Stromal cell of bone marrow (primary cell): ENCODE data around the gene TDRKH.

ENCODE experiments used
- DNase-seq: peaks from one replicate; pipeline ENCODE4 v3.0.0-alpha.2; 2012; ENCODE audit warnings: low read depth

The TDRKH gene

DNA sequence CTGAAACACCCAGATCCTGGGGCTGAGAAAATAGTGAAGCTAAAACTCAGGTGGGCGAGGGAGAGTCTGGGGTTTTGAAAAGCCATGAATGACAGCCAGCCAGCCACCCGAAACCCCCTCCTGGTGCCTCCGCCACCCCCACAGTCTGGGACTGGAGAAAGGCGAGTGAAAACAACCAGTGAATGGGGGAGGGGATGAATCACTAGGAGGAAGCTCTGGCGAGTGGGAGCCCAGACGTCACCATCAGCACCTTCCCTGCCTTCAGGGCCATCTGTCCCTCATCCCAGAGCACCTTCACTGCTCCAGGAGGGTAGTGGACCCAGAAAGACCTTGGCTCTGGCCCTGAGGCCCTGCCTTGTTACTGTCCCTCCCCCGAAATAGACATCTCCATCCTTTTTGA is 32.1 kb upstream of the TDRKH start:
- DNase-seq, result no peak

DNA sequence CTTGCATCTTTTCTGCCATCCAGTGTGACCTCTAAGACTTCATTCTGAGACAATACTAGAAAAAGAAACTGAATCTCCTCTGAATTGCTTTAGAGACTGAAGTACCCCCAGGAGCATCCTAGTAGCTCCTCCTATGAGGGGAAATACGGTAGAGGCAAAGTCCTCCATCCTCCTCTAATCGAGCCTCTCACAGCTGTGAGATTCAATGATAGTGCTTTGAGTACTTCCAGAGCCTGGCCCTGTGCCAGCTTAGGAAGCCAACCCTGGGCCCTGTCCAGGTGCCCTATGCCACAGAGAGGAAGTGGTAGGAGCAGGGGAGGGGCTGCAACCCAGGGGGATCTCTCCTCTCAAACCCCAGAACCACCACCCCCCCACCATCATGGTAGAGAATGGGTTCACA is 30.6 kb upstream of the TDRKH start:
- no peak for DNase-seq

DNA sequence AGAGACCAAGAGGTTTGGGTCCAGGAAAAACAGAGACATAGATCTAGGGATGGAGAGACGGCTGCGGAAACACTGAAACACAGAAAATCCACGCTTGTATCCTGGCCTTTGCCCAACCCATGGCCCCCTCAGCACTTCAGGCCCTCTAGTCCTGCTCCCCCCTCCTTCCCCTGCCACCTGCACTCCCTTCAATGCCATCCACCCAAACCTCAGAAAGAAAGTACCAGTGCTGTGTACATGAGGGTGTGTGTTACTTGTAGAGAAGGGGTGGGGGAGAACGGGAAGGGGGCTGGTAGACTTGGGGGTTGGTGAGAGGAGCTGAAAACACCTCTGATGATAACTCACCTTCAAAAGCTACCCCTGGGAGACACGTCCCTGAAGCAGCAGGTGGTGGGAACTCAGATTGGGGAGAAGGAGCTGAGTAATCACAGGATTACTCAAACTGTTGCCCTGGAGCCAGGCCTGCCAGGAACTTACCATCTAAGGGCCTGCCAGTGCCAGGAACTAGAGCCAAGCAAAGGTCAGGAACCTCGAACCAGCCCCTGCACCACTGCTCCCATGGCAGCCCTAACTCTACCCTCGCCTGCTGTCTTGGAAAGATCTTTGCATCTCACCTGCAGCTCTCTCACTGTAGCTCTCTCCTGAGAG is 29.8 kb upstream of the TDRKH start:
- DNase-seq, result no peak

DNA sequence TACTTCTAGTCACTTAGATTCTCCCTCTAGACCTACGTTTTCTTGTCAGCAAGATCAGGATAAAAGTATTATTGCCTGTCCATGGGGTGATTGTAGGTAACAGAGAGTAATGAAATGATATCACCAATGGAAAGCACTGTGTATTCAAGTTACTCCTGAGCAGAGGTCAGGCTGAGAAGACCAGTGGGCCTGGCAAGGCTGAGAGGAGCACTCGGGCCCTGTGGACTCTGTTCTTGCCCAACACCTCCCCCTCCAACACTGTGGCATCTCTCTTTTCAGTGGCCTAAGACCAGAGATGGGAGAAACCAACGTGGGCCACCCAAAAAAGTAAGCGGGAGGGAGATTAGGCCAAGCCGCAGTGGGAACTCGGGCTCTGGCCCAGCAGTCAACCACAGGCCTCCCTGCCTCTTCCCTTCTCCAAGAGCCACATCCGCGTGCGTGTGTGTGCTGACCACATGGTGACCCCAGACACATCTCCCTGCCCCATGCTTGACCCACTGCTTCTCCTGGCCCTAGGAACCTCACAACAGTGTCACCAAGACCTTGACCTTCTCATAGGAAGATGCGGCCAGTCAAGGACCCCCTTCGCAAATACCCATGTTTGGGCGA is 29.0 kb upstream of the TDRKH start:
- no peak for DNase-seq

DNA sequence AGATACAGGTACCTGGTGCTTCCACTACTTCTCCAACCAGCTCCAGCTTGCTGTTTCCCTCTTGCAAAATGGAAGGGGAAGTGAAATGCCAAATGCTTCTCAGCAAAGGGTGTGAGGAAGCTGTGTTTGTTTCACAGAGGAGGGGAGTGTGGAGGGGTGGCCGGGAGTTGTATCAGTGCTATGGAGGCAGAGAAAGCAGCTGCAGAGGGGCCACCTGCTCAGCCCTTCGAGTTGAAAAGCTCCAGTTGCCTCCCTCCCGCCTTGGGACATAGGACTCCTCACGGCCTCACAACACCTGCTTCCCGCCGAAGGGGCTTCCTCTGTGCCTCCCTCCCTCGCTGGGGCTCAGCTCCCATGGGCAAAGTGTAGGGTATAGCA is 27.0 kb upstream of the TDRKH start:
- DNase-seq, result no peak

DNA sequence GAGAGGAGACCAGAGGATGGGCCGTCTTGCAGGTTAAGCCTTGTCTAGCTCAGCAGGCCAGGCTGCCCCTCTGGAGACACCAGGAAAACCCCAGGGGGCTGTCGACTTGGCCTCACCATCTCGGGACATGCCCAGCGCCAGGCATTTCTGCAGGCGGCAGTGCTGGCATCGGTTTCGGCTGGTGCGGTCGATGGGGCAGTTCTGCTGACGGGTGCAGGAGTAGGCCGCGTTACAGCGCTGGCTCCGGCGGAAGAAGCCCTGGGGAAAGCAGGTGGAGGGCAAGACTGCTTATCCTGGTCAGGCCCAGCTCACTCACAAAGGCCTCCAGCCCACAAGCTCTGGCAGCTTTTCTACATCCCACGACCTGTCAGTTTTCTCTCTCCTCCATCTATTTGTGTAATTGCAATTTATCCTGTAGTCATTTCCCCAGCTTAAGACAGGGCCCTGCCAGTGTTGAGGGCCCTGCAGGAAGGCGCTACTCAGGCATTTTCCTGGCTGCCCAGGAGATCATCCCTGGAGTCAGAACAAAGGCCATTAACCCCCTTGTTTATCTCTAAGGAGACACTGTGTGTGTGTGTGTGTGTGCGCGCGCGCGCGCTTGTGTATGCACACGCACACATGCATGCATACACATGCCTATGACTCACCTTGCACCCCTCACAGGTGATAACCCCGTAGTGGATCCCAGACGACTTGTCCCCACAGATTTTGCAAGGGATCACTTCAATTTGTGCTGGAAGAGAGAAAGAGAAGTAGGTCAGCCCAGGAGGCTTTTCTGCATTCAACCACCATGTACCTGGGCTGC is 26.4 kb upstream of the TDRKH start:
- no peak for DNase-seq

DNA sequence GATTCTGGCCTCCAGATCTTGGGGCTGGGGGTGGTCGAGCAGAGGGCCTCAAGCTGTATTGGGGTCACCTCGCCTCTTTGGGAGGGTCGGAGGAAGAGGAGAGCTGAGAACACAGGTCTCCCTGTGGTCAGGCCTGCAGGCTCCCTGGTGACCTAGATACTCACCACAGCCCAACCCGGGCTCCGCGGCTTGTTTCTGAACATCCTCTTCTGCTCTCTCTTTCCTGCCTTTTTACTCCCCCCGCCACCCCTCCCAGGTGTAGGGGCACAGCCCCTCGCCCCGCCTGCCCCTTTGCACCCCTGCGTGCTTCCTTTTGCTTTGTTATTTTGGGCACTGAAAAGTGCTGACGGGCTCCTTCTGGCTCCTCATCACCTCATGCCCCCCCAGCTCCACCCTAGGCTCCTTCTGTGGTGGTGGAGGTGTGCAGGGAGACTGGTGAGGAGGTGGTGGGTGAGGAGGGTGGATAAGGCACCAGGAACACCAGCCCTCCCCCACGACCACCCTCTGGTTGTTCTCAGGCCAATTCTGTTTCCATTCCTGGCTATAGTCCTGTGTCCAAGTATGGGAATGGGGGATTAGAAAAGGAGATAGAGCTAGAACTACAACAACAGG is 25.5 kb upstream of the TDRKH start:
- DNase-seq, result no peak

DNA sequence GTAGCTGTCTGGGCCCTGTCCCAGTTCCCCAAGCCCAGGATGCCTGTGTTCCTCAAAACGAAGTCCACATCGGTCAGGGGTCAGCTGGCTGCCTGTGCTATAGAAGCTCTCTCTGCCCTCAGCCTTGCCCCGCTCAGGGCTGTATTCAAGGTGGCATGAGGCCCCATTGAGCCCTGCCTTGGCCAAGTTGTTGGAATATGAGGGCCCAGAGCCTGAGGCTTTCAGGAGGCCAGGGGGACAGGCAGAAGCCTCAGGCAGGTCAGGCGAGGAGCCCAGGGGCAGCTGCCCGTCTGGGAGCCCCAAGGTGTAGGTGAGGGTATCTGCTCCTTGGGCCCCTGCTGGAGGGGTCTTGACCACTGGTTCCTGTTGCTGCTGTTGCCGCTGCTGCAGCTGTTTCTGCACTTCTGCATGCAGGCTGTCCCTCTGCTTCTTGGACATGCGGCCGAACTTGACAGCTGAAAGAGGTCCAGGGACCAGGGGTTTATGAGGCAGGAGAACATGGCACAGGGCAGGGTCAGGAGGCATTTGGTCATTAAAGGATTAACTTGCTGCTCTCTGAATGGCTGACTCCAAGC is 24.8 kb upstream of the TDRKH start:
- DNase-seq, result no peak

DNA sequence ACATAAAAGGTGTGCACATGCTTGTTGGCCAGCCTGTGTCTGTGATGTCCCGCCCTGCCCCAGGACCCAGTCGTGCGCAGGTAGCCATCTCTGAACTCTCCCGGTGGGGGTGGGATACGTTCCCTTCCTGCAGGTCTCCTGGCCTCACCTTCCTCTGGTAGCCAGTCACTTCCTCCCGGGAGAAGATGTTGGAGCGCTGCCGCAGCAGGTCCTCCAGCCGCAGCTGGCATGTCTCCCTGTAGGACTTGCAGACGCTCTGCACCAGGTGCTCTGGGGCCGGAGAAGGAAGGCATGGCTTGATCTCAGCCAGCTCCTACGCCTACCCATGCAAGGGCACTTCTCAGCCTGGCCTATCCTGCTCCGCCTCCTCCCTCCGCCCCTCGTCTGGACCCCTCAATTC is 24.1 kb upstream of the TDRKH start:
- DNase-seq, result no peak

DNA sequence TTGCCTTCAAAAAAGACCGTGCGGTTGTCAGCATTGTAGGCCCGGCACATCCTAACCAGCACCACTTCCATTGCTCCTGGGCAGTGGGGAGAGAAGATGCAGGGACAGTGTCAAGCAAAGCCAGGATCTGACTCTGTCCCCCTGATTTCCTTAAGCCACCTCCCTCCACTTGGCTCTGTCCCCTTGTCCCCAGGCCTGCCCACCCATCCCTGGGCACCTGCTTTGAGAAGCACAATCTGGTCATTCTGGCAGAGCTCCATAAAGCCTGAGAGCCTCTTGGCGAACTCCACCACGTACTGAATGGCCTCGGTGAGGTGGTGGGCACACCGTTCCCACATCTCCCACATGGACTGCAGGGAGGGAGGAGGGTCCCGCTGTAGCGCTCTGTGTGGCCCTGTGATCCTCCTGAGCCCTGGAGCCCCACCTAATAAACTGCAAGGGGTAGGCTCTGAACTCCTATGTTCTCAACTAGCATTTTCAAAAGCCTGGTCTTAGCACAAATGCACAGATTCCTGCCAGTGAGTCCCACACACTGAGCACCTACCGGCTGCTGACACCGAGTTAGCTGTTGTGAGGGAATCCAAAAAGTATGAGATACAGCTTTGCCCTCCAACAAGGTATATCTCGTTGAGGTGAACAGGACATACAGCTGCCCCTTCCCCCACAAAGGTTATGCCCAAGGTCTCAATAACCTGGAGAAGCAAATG is 23.1 kb upstream of the TDRKH start:
- DNase-seq, result no peak

DNA sequence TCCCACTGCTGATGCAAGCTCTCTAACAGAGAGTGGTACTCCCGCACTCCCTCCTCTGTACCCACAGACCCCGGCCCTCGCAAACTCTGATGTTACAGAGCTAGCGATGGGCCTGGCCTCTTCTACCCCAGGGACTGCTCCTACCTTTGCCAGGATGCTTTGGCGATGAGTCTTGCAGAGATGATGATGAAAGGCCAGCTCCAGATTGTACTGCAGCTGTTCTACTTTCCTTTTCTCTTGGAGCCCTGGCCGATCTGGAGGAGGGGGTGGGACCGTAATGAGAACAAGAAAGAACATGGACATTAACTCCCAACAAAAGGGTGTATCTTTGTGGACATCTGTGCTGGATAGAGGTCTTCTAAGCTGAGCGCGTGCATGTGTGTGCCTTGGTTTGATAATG is 20.9 kb upstream of the TDRKH start:
- DNase-seq, result no peak

DNA sequence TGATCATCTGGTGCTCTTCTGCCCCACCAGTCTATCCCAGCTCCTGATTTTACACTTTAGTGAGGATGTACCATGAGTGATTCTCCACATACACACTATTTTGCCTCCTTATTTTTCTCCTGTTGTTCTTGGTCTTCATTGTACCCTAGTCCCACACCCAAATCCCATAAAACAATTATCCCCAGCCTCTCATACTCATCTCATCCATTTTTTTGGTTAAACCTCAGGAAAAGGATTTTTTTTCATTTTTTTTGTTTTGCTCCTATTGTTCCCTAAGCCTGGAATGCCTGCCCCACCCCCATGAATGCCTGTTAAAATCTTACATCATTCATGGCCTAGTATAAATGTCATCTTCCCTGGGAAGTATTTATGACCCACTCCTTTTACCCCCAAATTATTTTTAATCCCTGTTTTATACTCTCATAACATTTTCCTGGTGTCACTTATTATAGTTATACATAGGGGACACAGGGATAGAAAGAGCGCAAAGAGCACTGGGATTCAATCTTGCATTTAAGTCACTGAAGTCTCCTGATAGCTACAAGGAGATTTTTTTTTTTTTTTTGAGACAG is 19.8 kb upstream of the TDRKH start:
- no peak for DNase-seq

DNA sequence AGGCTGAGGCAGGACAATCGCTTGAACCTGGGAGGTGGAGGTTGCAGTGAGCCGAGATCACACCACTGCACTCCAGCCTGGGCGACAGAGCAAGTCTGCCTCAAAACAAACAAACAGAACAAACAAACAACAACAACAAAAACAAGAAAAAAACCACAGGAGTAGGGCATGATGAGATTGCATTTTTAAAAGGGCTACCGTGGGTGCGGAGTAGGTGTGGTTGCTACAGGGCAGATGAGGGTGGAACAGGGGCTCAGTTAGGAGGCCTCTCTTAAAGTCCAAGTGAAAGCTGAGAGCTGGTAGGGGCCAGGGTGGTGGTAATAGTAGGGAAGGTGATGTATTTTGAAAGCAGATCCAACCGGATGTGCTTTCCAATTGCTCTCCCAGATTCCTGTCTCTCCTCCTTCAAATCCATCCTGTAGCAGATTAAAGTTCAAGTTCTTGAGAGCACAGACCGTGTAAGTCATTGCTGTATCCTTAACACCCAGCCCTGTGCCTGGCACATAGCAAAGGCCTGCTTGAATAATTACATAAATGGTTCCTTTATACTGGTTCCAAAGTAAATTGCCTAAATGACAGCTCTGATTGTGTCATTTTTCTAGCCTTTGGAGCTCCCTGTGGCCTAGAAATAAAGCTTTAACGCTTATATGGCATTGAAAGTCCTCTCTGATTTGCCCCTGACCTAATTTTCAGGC is 19.1 kb upstream of the TDRKH start:
- no peak for DNase-seq

DNA sequence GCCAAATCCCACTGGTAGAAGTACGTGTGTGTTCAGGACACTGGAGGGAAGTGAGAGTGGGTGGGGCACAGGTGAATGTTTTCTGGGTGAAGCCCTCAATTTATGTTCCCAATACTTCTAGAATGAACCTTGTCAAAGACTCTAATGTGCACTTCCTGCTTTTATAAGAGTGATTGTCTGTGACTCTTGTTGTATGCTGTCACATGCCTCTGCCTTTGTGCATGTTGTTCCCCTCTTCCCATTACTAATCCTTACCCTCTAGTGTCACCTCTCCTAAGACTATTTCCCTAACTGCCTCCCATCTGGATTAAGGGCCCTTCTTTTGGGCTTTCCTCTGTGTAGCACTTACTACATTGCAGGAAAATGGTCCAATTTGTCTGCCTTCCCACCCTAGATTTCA is 17.5 kb upstream of the TDRKH start:
- DNase-seq, result no peak

DNA sequence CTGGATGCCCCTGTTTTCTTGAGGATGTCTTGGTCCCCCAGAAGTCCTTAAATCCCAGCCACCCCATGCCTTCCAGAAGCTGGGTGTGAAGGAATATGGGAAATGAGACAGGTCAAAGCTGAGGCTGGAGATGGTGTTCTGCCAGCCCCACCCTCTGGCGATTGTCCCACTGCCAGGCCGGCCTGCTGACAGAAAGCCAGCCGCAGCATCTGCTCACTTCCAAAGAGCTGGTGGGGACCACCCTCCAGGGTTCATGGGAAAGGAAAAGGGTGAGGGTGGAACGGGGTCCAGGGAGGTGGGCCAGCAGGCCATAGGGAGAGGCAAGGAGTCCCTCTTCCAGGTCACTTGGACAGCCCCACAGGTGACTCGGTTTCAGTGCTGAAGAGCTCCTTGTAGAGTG is 16.8 kb upstream of the TDRKH start:
- DNase-seq, result no peak

DNA sequence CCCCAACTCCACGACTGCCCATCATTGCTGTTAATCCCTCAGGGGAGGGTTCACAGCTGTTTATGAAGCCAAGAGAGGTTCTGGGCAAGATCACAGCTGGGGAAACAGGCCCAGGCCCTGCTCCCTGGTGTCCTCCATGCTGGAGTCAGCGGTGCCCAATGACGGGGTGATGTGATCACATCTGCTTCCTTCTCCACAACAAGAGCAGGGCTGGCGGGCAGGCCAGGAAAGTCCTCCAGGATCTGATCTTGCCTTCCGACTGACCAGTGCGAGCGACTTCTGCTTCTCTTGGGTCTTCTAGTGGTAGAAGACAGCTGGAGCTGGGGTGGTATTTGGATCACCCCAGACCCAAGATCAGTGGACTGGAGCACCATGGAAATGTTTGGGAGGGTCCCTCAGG is 15.9 kb upstream of the TDRKH start:
- no peak for DNase-seq

DNA sequence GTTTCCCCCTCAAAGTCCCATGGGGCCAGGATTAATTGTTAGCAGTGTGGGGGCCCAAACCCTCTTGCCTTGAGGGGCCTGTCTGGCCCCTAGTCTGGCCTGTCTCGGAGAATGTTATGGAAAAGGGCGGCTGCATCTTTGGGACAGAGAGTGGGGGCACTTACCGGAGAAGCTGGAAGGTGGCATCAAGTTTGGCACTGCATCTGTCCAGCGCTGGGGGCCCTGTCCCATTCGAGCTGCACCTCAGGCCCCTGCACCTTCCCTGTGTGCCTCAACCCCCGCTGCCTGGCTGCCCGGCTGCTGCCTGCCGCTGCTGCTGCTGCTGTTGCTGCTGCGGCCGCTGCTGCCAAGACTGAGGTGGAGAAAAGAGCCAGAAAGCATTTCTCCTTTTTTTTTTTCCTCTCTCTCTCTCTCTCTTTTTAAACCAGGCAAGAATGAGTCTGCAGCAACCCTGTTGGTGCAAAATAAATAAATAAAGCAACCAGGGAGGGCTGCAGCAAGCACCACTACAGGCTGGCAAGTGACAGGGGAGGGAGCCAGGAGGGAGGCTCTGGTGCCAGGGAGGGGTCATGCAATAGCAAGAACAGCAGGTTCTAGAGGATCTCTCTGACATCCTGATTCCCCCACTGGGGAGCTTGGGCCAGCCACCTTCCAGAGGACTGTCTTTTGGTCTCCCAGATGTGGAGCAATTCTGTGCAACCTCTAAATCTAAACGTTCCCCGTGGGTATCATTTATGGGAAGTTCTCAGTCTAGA is 14.9 kb upstream of the TDRKH start, which contains the start of gene LINGO4:
Gene LINGO4, minus strand, starts transcription at position 354 of the 755 bp plus-strand sequence. CDS start 2,715 bp downstream, outside the sequence.
- no peak for DNase-seq

DNA sequence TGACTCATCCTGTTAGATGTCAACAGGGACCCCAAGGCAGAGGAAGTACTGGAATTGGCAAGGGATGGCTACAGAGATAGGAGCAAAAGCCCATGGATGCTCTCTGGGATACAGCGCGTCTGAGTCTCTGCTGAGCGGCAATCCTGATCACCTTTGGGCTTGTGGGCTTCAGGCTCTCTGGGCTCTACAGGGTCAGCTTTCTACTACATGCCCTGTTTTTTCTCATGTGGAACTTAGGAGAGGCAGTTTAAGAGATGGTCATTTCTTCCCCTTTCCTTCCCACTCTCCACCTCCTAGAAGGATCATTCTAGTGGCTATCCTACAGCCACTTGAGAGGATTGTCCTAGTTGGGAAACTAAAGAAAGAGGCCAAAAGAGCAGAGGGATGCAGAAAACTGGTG is 13.6 kb upstream of the TDRKH start:
- no peak for DNase-seq

DNA sequence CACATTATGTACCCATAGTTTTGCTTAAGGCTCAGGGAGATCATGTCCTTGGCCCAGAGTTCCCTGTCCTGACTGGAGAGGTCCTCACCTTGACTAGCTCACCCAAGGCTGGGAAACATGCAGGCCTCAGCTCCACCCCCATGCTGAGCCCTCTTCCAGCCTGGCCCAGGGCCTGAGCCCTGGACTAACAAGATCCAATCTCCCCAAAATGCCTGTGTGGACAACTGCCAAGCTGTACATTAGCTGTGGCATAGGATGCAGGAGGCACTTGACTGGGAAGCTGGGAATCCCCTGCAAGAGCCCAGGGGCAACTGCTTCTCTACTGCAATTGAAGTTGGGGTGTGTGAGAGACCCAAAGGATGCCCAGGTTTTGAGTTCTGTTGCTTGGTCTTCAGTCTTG is 12.9 kb upstream of the TDRKH start:
- no peak for DNase-seq

DNA sequence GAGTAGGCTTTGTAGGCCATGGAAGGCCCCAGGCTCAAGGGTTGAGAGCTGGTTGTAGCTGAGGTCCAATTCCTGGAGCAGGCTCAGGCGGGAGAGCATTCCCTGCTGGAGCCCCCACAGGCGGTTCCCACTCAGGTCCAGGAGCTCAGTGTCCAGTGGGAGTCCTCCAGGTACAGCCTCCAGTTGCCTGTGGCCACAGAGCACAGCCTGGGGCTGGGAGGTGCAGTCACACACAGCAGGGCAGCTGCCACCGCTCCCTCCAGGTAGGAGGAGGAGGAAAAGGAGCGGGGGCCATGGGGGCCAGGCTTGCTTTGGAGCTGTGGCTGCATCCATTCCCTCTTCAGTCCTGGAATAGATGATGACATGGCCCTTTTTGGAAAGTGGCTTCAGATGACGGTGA is 12.1 kb upstream of the TDRKH start:
- DNase-seq, result no peak
